HepG2 (cell line): ENCODE data around the gene TBC1D10A. TPM values are rescaled to one million over a fixed set of nuclear protein-coding genes. Genes with fewer than 3 reads are reported as not detected.

Experiments used
- CTCF ChIP-seq: sonication (generic); formaldehyde crosslinking; IDR thresholded peaks from 2 replicates; pipeline ENCODE4 v1.5.0; 2020; ENCODE audit warnings: mild to moderate bottlenecking, missing genetic modification reagents, moderate library complexity
- DNMT3B ChIP-seq: conservative IDR thresholded peaks from 2 replicates; pipeline ENCODE4 v1.6.1; 2016; ENCODE audit warnings: missing biosample characterization, control low read depth
- KDM2A ChIP-seq: sonication (generic); formaldehyde crosslinking; IDR thresholded peaks from 2 replicates; pipeline ENCODE4 v1.4.0; 2020; ENCODE audit warnings: low read depth, missing genetic modification reagents, borderline replicate concordance
- NR2F6 ChIP-seq, 2 experiments: IDR thresholded peaks; 2 replicates each; pipeline ENCODE4 v1.6.1; 2016; ENCODE audit warnings: antibody characterized with exemption in 1 of 2, mild to moderate bottlenecking in 1 of 2
- PITX1 ChIP-seq: sonication (generic); formaldehyde crosslinking; IDR thresholded peaks from 2 replicates; pipeline ENCODE4 v1.5.1; 2020; ENCODE audit warnings: mild to moderate bottlenecking, missing genetic modification reagents
- RBM39 ChIP-seq: fragments of 200-400 bp; formaldehyde crosslinking; IDR thresholded peaks from one replicate; pipeline ENCODE4 v1.6.1; 2018; ENCODE audit warnings: antibody characterized with exemption, mild to moderate bottlenecking, low read depth, low read length; ENCODE audit not compliant: poor library complexity, severe bottlenecking
- SMAD3 ChIP-seq: sonication (generic); formaldehyde crosslinking; IDR thresholded peaks from 2 replicates; pipeline ENCODE4 v1.4.0; 2020; ENCODE audit warnings: missing genetic modification reagents
- SOX13 ChIP-seq, 3 experiments: fragments of 450-650 bp in 1 of 3; sonication (generic) in 1 of 3; formaldehyde crosslinking in 1 of 3; IDR thresholded peaks in 2 of 3; conservative IDR thresholded peaks in 1 of 3; 2 replicates each; pipeline versions ENCODE4 v1.5.0 to v1.6.1; 2016 to 2020; ENCODE audit warnings: antibody characterized with exemption in 1 of 3, mild to moderate bottlenecking in 1 of 3, missing compliant biosample characterization in 1 of 3, missing genetic modification reagents in 1 of 3, moderate library complexity in 1 of 3
- SOX6 ChIP-seq, 2 experiments: fragments of 450-650 bp in 1 of 2; sonication (generic) in 1 of 2; formaldehyde crosslinking in 1 of 2; IDR thresholded peaks; 2 replicates each; pipeline versions ENCODE4 v1.4.0 to v1.6.1; 2017 to 2020; ENCODE audit warnings: antibody characterized with exemption in 1 of 2, mild to moderate bottlenecking in 1 of 2, missing genetic modification reagents in 1 of 2
- ZNF282 ChIP-seq: fragments of 450-650 bp; IDR thresholded peaks from 2 replicates; pipeline ENCODE4 v1.6.1; 2018; ENCODE audit not compliant: partially characterized antibody
- polyA plus RNA-seq, 8 experiments: library from polyadenylated mRNA; depleted of rRNA in 3 of 8; stranded (reverse) in 7 of 8; unstranded in 1 of 8; fragments of >200 nt; fragmentation: Illumina TruSeq in 4 of 8; extraction: Trizol in 4 of 8; gene quantifications; 2 replicates each; pipeline versions ENCODE4 v1.2.1 to v1.2.3, GENCODE V29; 2011 to 2016; ENCODE audit warnings: low read depth in 4 of 8, missing spikeins in 1 of 8, mixed read lengths in 1 of 8; ENCODE audit not compliant: insufficient read depth in 1 of 8
- total RNA-seq, 5 experiments: library from RNA; depleted of rRNA; stranded (reverse); fragments of >200 nt; fragmentation: Illumina TruSeq; extraction: Trizol; gene quantifications; 2 replicates each; pipeline ENCODE4 v1.2.3, GENCODE V29; 2016; ENCODE audit warnings: low read depth in 1 of 5
- TF ChIP-seq, protein P1 (sequence below): sonication (generic); formaldehyde crosslinking; IDR thresholded peaks from 2 replicates; pipeline ENCODE4 v1.4.0; 2020; ENCODE audit warnings: missing genetic modification reagents, mild to moderate bottlenecking, borderline replicate concordance
- TF ChIP-seq, protein P2 (sequence below): sonication (generic); formaldehyde crosslinking; IDR thresholded peaks from 2 replicates; pipeline ENCODE4 v1.4.0; 2020; ENCODE audit warnings: mild to moderate bottlenecking, missing genetic modification reagents
- TF ChIP-seq, protein P3 (sequence below): sonication (generic); formaldehyde crosslinking; IDR thresholded peaks from 2 replicates; pipeline ENCODE4 v1.4.0; 2020; ENCODE audit warnings: missing genetic modification reagents
- TF ChIP-seq, protein P4 (sequence below): IDR thresholded peaks from 2 replicates; pipeline ENCODE4 v1.6.1; 2016; ENCODE audit warnings: low read depth

TBC1D10A gene
- total and polyA plus RNA-seq, 2 of the 13 experiments (the other 11 are each of a cell fraction or from before 2014, with no cell fraction given): 4.2 to 4.9 TPM

GRCh38 chr22:30291058-30291892 lies 35.5 kb downstream of the TBC1D10A start (continued):
- TF ChIP-seq, protein P1, sequence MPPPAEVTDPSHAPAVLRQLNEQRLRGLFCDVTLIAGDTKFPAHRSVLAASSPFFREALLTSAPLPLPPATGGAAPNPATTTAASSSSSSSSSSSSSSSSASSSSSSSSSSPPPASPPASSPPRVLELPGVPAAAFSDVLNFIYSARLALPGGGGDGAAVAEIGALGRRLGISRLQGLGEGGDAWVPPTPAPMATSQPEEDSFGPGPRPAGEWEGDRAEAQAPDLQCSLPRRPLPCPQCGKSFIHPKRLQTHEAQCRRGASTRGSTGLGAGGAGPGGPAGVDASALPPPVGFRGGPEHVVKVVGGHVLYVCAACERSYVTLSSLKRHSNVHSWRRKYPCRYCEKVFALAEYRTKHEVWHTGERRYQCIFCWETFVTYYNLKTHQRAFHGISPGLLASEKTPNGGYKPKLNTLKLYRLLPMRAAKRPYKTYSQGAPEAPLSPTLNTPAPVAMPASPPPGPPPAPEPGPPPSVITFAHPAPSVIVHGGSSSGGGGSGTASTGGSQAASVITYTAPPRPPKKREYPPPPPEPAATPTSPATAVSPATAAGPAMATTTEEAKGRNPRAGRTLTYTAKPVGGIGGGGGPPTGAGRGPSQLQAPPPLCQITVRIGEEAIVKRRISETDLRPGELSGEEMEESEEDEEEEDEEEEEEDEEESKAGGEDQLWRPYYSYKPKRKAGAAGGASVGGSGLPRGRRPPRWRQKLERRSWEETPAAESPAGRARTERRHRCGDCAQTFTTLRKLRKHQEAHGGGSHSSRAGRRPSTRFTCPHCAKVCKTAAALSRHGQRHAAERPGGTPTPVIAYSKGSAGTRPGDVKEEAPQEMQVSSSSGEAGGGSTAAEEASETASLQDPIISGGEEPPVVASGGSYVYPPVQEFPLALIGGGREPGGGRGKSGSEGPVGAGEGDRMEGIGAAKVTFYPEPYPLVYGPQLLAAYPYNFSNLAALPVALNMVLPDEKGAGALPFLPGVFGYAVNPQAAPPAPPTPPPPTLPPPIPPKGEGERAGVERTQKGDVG (CRISPR knock-in tag): 0 out of 2 replicates have a peak, but pooled peaks have one; percentile 33
- TF ChIP-seq CTCF (0 out of 2 replicates have a peak, but pooled peaks have one; percentile 11), ZNF282 (no peak), KDM2A (CRISPR knock-in tag) (0 out of 2 replicates have a peak, but pooled peaks have one; percentile 30), SOX6 (IDR thresholded peaks at IDR 0.05) (no peak), SOX6 (CRISPR knock-in tag; IDR thresholded peaks at IDR 0.05) (peak; percentile 65), RBM39 (no peak), DNMT3B (no peak), NR2F6 (IDR thresholded peaks at IDR 0.05) (no peak), NR2F6 (CRISPR knock-in tag; IDR thresholded peaks at IDR 0.05) (peak; percentile 46; the same call in 1 of the 2 replicates), SOX13 (IDR thresholded peaks at IDR 0.05) (no peak), SOX13 (CRISPR knock-in tag; conservative IDR thresholded peaks at IDR 0.05 in 1 of 2, IDR thresholded peaks at IDR 0.05 in 1 of 2) (peak in 1 of 2 experiments; percentile 79; a peak in 2 of 4 replicates), SMAD3 (CRISPR knock-in tag) (no peak), PITX1 (CRISPR knock-in tag) (0 out of 2 replicates have a peak, but pooled peaks have one; percentile 12)
- TF ChIP-seq, protein P2, sequence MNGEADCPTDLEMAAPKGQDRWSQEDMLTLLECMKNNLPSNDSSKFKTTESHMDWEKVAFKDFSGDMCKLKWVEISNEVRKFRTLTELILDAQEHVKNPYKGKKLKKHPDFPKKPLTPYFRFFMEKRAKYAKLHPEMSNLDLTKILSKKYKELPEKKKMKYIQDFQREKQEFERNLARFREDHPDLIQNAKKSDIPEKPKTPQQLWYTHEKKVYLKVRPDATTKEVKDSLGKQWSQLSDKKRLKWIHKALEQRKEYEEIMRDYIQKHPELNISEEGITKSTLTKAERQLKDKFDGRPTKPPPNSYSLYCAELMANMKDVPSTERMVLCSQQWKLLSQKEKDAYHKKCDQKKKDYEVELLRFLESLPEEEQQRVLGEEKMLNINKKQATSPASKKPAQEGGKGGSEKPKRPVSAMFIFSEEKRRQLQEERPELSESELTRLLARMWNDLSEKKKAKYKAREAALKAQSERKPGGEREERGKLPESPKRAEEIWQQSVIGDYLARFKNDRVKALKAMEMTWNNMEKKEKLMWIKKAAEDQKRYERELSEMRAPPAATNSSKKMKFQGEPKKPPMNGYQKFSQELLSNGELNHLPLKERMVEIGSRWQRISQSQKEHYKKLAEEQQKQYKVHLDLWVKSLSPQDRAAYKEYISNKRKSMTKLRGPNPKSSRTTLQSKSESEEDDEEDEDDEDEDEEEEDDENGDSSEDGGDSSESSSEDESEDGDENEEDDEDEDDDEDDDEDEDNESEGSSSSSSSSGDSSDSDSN: peak; percentile 19; the same call in 1 of the 2 replicates
- TF ChIP-seq, protein P3, sequence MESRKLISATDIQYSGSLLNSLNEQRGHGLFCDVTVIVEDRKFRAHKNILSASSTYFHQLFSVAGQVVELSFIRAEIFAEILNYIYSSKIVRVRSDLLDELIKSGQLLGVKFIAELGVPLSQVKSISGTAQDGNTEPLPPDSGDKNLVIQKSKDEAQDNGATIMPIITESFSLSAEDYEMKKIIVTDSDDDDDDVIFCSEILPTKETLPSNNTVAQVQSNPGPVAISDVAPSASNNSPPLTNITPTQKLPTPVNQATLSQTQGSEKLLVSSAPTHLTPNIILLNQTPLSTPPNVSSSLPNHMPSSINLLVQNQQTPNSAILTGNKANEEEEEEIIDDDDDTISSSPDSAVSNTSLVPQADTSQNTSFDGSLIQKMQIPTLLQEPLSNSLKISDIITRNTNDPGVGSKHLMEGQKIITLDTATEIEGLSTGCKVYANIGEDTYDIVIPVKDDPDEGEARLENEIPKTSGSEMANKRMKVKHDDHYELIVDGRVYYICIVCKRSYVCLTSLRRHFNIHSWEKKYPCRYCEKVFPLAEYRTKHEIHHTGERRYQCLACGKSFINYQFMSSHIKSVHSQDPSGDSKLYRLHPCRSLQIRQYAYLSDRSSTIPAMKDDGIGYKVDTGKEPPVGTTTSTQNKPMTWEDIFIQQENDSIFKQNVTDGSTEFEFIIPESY (CRISPR knock-in tag): peak; percentile 68; the same call in 1 of the 2 replicates
- TF ChIP-seq, protein P4, sequence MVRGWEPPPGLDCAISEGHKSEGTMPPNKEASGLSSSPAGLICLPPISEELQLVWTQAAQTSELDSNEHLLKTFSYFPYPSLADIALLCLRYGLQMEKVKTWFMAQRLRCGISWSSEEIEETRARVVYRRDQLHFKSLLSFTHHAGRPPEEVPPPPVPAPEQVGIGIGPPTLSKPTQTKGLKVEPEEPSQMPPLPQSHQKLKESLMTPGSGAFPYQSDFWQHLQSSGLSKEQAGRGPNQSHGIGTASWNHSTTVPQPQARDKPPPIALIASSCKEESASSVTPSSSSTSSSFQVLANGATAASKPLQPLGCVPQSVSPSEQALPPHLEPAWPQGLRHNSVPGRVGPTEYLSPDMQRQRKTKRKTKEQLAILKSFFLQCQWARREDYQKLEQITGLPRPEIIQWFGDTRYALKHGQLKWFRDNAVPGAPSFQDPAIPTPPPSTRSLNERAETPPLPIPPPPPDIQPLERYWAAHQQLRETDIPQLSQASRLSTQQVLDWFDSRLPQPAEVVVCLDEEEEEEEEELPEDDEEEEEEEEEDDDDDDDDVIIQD (CRISPR knock-in tag): no peak
